Activated CD4-positive, alpha-beta T cell treated with anti-CD3 and anti-CD28 coated beads for 36 hours (primary cell): ENCODE measurements around the gene MPHOSPH10. TPM values are rescaled to one million over a fixed set of nuclear protein-coding genes. Genes with fewer than 3 reads are reported as not detected.
A peak's percentile ranks its signal among the peaks of the same experiment; 100 is the strongest.
"Not testable (repeated sequence)": the region's sequence is repeated elsewhere in the genome, so short reads cannot be mapped to it uniquely, and the experiment has no call there.

Experiments used
- ATAC-seq: fragments of 200-7000 bp; cut with Tn5 transposase; one replicate; pipeline ENCODE4 v1.10.0; 2021; ENCODE audit warnings: mild to moderate bottlenecking, moderate library complexity
- CTCF ChIA-PET: fragments of 350-600 bp; sonication (Branson Sonifier 250); formaldehyde crosslinking; loops from one replicate; lab custom pipeline; 2021; ENCODE audit warnings: antibody characterized with exemption; lab: Charles Lee
- POLR2A ChIA-PET: fragments of 350-600 bp; sonication (Branson Sonifier 250); formaldehyde crosslinking; loops from one replicate; lab custom pipeline; 2021; ENCODE audit warnings: antibody characterized with exemption, inconsistent platforms; lab: Charles Lee
- DNase-seq: peaks from one replicate; pipeline ENCODE4 v3.0.0-alpha.2; 2020
- H3K27ac Mint-ChIP-seq: one replicate; pipeline ENCODE4 v1.8.0; 2021; ENCODE audit warnings: mixed read lengths
- H3K27me3 Mint-ChIP-seq: one replicate; pipeline ENCODE4 v1.8.0; 2021; ENCODE audit warnings: mixed read lengths
- H3K36me3 Mint-ChIP-seq: one replicate; pipeline ENCODE4 v1.8.0; 2021; ENCODE audit warnings: low read depth, mixed read lengths
- H3K4me1 Mint-ChIP-seq: one replicate; pipeline ENCODE4 v1.8.0; 2021; ENCODE audit warnings: mixed read lengths
- H3K4me3 Mint-ChIP-seq: one replicate; pipeline ENCODE4 v1.8.0; 2021; ENCODE audit warnings: mild to moderate bottlenecking, moderate library complexity, mixed read lengths
- H3K9me3 Mint-ChIP-seq: one replicate; pipeline ENCODE4 v1.8.0; 2021; ENCODE audit warnings: low read depth, mixed read lengths
- intact Hi-C, 2 experiments: fragments of 100-400 bp; cut with DNase I in 1 of 2; cut with micrococcal nuclease in 1 of 2; formaldehyde crosslinking; loops; one replicate each; pipeline versions ENCODE4 v1.14.2 to v1.15.1; 2022 to 2024; cut with DNase I, micrococcal nuclease
- total RNA-seq, 2 experiments: library from RNA; stranded (reverse); gene quantifications; one replicate each; pipeline ENCODE4 v1.2.3, GENCODE V29; 2021

MPHOSPH10 gene
- total RNA-seq, 2 experiments from 2014 or later: 48.5 to 61.9 TPM

DNA sequence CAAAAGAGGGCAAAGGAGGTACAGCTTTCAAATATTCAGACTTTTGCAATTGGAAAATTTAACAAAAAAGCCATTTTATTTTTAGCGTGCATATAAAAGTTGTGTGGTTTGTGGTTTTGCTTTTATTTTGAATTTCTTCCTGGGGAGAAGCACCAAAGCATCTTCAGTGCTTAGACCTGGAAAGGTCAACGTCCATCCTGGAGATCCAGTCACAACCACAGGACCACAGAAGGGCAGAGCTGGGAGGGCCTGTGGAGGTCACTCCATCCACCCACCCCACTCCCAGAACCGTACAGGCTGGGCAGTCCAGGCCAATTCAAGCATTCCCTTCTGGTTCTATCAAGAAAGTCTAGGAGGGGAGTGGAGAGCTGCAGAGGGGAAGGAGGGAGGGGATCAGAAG is 43.8 kb downstream of the MPHOSPH10 start:
- ChIA-PET CTCF (interaction anchor here (0.6 kb wide), 1 partner anchor 230 kb away, joined by 3 read pairs; no protein-coding TSS in a partner anchor), POLR2A (no interaction called here)
- no peak overlapping the region for H3K4me3 Mint-ChIP-seq
- no peaks in the 10 kb centered on the region for H3K36me3 Mint-ChIP-seq
- H3K9me3 Mint-ChIP-seq: no peaks in the 10 kb centered on the region
- peaks cover 8% of the 10 kb centered on the region for H3K4me1 Mint-ChIP-seq
- no peak for ATAC-seq
- intact Hi-C loops: no loop called here
- DNase-seq: no peak
- no peaks in the 10 kb centered on the region for H3K27me3 Mint-ChIP-seq
- no peak overlapping the region for H3K27ac Mint-ChIP-seq

DNA sequence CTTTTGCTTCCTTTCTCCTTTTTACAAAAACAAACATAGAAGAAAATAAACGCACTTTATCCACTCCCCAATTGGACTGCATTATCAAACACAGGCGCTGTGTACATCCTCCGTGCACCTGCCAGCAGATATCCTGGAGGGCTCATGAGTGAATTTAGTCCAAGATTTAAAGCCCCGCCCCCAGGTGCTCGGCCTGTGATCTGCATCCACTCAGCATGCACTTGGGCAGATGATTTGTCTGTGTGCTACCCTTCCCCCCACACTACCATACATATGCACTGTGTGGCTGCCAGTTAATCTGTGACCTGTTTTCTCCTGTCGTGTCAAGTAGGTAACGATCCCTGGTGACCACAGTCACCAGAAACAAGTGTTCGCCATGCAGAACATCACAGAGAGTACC is 48.4 kb downstream of the MPHOSPH10 start:
- H3K4me1 Mint-ChIP-seq: peaks cover 12% of the 10 kb centered on the region
- H3K27me3 Mint-ChIP-seq, H3K4me3 Mint-ChIP-seq, H3K9me3 Mint-ChIP-seq, POLR2A ChIA-PET, H3K36me3 Mint-ChIP-seq, intact Hi-C loops, DNase-seq, CTCF ChIA-PET, H3K27ac Mint-ChIP-seq: not testable (repeated sequence)
- ATAC-seq: peak; percentile 26

DNA sequence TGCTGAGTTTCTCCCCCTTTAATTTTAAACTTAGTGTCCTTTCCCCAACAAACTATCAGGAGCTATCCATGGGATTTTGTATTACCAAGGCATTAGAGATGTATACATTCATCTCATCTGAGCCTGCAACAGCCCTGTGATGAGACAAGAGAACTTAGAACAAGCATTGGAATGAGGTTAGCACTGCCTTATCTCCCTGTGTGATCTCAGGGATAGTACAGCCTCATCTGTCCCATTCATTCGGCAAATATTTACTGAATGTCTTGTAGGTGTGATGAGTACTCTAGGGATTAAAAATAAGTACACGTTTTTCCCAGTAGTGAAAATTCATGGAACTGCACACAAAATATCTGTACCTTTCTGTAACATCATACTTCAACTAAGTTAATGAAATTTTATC is 50.9 kb downstream of the MPHOSPH10 start:
- intact Hi-C loops: no loop called here
- CTCF ChIA-PET: no interaction called here
- H3K36me3 Mint-ChIP-seq: no peaks in the 10 kb centered on the region
- no peak overlapping the region for H3K4me3 Mint-ChIP-seq
- H3K4me1 Mint-ChIP-seq: peaks cover 7% of the 10 kb centered on the region
- no peak for ATAC-seq
- DNase-seq: no peak
- no peaks in the 10 kb centered on the region for H3K27me3 Mint-ChIP-seq
- H3K9me3 Mint-ChIP-seq: no peaks in the 10 kb centered on the region
- no peak overlapping the region for H3K27ac Mint-ChIP-seq
- POLR2A ChIA-PET: no interaction called here

DNA sequence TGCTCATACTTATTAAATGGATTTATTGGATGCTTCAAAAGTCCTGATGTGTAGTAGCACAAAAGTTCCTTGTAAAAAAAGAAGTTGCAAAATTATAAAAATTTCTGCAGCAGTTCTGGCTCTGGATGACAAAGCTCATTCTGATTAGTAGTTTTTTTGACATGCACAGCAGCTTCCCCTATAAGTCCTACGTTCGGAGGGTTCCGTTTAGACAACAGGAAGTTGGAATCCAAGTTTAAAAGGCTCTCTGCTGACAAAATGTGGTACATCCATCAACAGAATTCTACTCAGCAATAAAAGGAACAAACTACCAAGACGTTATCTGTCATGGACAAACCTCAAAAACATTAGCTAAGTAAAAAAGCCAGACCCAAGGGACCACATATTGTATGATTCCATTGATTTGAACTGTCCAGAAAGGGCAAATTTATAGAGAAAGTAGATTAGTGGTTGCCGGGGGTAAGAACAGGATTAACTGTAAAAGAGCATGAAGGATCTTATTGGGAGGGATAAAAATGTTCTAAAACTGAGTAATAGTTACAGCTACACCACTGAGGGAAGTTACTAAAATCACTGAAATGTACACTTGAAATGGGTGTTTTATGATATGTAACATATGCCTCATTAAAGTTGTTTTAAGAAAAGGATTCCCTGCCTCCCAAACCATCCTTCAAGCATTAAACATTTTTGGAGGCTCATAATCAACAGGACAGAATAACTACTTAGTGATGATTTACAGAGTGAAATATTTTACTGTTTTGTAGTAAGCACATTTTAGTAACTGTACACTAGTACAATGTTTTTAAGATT is 53.1 kb downstream of the MPHOSPH10 start:
- DNase-seq, H3K4me1 Mint-ChIP-seq, ATAC-seq: not testable (repeated sequence)

DNA sequence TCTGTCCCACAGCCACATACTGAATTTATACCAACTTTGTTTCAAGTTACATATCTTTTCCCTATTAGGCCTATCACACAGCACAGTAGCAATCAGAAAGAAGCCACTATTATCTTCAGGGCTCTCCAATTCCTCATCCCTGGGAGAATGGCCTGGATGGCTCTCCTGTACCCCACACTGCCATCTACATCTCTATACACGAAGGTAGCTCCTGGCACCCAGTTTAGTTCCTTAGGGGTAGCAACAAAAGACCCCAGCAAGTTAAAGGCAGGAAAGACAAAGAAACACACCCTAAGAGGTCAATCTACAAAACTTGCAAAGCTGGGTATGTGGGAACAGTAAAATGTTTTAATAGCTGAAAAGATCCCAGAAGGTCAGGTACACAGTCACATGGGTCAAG is 56.5 kb downstream of the MPHOSPH10 start:
- Mint-ChIP-seq H3K27me3 (no peaks in the 10 kb centered on the region), H3K4me3 (no peak overlapping the region), H3K27ac (no peak overlapping the region), H3K9me3 (no peaks in the 10 kb centered on the region), H3K36me3 (no peaks in the 10 kb centered on the region), H3K4me1 (peaks cover 7% of the 10 kb centered on the region)
- intact Hi-C loops: no loop called here
- ChIA-PET CTCF (interaction anchor here (0.6 to 1.2 kb wide), 3 partner anchors 10 to 322 kb away, joined by 3 to 5 read pairs (median 3); partner anchors contain the start of gene PAIP2B), POLR2A (no interaction called here)
- ATAC-seq (no peak), DNase-seq (no peak)

More for the DNA sequence above, 53.1 kb downstream of the MPHOSPH10 start:
- H3K27me3 Mint-ChIP-seq, intact Hi-C loops, H3K4me3 Mint-ChIP-seq, H3K9me3 Mint-ChIP-seq, H3K36me3 Mint-ChIP-seq, POLR2A ChIA-PET: not testable (repeated sequence)
- peak overlapping the region; percentile 6 for H3K27ac Mint-ChIP-seq
- CTCF ChIA-PET: interaction anchor here (0.6 to 0.7 kb wide), 2 partner anchors 26 to 504 kb away, joined by 3 read pairs; no protein-coding TSS in a partner anchor

DNA sequence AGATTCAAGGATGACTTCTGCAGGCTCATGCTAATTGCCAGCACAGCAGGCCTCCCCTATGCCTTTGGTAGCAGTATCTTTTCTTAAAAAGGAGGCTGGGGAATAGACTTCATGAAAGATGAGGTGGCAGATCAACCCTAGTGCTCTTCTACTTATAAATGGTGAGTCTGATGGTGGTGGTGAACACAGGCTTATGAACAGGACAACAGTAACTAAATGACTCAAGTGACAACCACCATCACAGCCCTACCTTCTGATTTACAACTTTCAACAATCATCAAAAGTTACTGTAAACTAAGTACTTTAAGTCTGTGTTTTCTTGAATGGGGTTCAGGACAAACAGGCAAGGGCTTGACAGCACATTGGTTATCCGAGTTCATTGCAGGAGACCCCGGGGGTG is 57.2 kb downstream of the MPHOSPH10 start:
- ChIA-PET CTCF (no interaction called here), POLR2A (no interaction called here)
- peak; percentile 30 for ATAC-seq
- DNase-seq: no peak
- H3K9me3 Mint-ChIP-seq: no peaks in the 10 kb centered on the region
- no peaks in the 10 kb centered on the region for H3K27me3 Mint-ChIP-seq
- intact Hi-C loops: no loop called here
- peaks cover 7% of the 10 kb centered on the region for H3K4me1 Mint-ChIP-seq
- H3K27ac Mint-ChIP-seq: no peak overlapping the region
- no peak overlapping the region for H3K4me3 Mint-ChIP-seq
- no peaks in the 10 kb centered on the region for H3K36me3 Mint-ChIP-seq

DNA sequence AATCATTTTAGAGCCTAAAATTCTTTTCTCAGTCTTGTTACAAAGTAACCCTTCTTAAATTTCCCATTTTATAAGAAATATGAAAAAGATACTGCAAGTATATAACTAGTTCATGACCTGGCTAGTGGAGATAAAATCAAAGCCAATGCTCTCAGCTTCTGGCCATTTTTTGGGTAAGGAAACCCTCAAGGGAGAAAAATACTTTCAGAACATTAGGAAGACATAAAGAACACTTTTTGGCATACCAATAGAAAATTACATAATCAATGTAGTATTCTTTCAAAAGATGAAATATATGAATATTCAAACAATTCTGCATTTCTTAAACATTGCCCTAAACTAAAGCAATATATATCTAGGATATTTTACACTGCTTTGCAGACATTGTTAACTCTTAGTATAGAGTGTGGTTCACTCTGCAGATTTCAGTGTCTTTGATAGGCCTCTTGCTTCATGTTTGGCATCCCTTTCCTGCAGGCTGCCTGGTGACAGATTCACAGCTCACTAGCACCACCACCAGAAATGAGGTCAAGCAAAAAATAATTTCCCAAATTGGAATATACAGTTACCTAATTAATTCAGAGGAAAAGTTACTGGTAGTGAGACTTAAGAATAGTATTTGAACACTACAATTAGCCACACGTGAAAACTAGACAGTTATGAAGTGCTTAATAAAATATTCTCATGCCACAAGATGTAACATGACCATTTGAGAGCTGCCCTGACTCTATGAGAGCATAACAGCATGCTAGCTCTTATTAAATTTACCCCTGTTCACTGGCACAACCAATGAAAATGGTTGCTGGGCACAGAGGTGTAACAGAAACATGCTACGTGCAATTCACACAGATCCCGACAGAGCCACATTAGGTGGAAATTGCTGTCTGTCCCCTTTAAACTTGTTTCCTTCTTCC is 60.5 kb downstream of the MPHOSPH10 start:
- POLR2A ChIA-PET: no interaction called here
- intact Hi-C loops: no loop called here
- Mint-ChIP-seq H3K27me3 (no peaks in the 10 kb centered on the region), H3K36me3 (no peaks in the 10 kb centered on the region), H3K9me3 (no peaks in the 10 kb centered on the region), H3K4me3 (no peak overlapping the region), H3K27ac (no peak overlapping the region), H3K4me1 (no peaks in the 10 kb centered on the region)
- CTCF ChIA-PET: interaction anchor here (0.6 to 1.5 kb wide), 2 partner anchors 15 to 480 kb away, joined by 3 read pairs; no protein-coding TSS in a partner anchor
- DNase-seq: no peak
- ATAC-seq: no peak

DNA sequence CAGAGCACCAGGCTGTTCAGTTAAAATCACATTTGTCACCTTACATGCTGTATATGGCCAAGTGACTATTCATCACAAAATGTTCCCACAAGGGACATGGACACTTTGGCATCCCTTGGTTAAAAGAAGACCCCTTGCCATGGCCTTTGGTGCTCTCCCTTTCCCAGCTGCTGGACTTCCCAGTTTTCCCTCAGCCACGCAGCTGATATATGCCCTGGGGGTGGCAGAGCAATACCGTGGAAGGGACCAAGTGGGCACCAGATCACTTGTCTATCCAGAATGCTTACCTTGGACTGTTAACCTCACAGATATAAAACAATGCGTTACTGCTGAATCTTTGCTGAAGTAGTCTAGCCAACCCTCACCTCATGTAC is 61.1 kb downstream of the MPHOSPH10 start:
- ATAC-seq (no peak), DNase-seq (no peak)
- no peak overlapping the region for H3K4me3 Mint-ChIP-seq
- peaks cover 2% of the 10 kb centered on the region for H3K36me3 Mint-ChIP-seq
- no peaks in the 10 kb centered on the region for H3K9me3 Mint-ChIP-seq
- no peaks in the 10 kb centered on the region for H3K27me3 Mint-ChIP-seq
- no peak overlapping the region for H3K27ac Mint-ChIP-seq
- no peaks in the 10 kb centered on the region for H3K4me1 Mint-ChIP-seq
- intact Hi-C loops: no loop called here
- POLR2A ChIA-PET: no interaction called here
- CTCF ChIA-PET: interaction anchor here (0.6 to 1.5 kb wide), 3 partner anchors 16 to 479 kb away, joined by 3 read pairs; no protein-coding TSS in a partner anchor

Other genes with a start within 250 kb of the MPHOSPH10 start
- not detected for gene VAX2, start 230.1 kb upstream of the MPHOSPH10 start, total RNA-seq
- gene ATP6V1B1, start 194.7 kb upstream of the MPHOSPH10 start, total RNA-seq: not detected
- gene ANKRD53, start 152.0 kb upstream of the MPHOSPH10 start, total RNA-seq: under 1 TPM in 1 of 2 experiments, not detected in 1; 0.14 TPM
- 10 to 100 TPM; 39.1 to 48.5 TPM for gene TEX261, start 135.8 kb upstream of the MPHOSPH10 start, total RNA-seq
- 10 to 100 TPM; 39.7 to 40.6 TPM for gene NAGK, start 62.0 kb upstream of the MPHOSPH10 start, total RNA-seq
- 10 to 100 TPM; 10.2 to 13.6 TPM for gene MCEE, start 405 bp upstream of the MPHOSPH10 start, total RNA-seq
- 1 to 10 TPM; 2.3 to 3.0 TPM for gene PAIP2B, start 96.5 kb downstream of the MPHOSPH10 start, total RNA-seq
- gene ZNF638, start 201.1 kb downstream of the MPHOSPH10 start, total RNA-seq: 10 to 100 TPM; 79.8 to 97.5 TPM